Nephron (organoid): ENCODE results near the gene HOXA4.
A peak's percentile ranks its signal among the peaks of the same experiment; 100 is the strongest.

Experiments used
- H3K27ac Mint-ChIP-seq, 3 experiments: 2 replicates each; pipeline ENCODE4 v1.8.0; 2020; ENCODE audit warnings: mixed read lengths in 3 of 3, mild to moderate bottlenecking in 2 of 3, moderate library complexity in 1 of 3
- H3K27me3 Mint-ChIP-seq: 2 replicates; pipeline ENCODE4 v1.8.0; 2021; ENCODE audit warnings: low read depth, mild to moderate bottlenecking, moderate library complexity, mixed read lengths
- H3K36me3 Mint-ChIP-seq: 2 replicates; pipeline ENCODE4 v1.8.0; 2020; ENCODE audit warnings: low read depth, mixed read lengths
- H3K4me1 Mint-ChIP-seq: 2 replicates; pipeline ENCODE4 v1.8.0; 2020; ENCODE audit warnings: mixed read lengths
- H3K4me3 Mint-ChIP-seq, 3 experiments: 2 replicates each; pipeline ENCODE4 v1.8.0; 2020; ENCODE audit warnings: mild to moderate bottlenecking in 3 of 3, mixed read lengths in 3 of 3, moderate library complexity in 2 of 3
- H3K9me3 Mint-ChIP-seq: 2 replicates; pipeline ENCODE4 v1.8.0; 2020; ENCODE audit warnings: mixed read lengths
- TF ChIP-seq, protein P1 (sequence below), 3 experiments: fragments of 200-600 bp; sonication (generic); IDR thresholded peaks; one replicate each; pipeline ENCODE4 v1.5.0; 2021; ENCODE audit warnings: antibody characterized with exemption in 3 of 3; ENCODE audit not compliant: unreplicated experiment in 3 of 3

HOXA4 gene

DNA sequence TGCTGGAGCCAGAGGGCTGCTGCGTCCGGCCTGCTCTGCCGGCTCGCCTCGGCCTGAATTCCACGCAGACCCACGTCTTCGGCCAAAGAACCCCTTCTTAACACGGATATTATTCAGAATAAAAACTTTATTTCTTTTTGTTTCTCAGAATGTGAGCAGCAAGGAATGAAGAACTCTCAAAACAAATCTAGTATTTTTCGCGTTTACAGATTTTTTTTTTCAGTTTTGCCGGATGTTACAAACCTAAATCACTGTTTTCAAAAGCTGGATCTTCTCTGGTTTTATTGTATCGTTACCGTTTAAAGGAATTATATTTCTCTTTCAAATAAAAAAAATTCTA is 23.7 kb downstream of the HOXA4 start:
- TF ChIP-seq, protein P1, sequence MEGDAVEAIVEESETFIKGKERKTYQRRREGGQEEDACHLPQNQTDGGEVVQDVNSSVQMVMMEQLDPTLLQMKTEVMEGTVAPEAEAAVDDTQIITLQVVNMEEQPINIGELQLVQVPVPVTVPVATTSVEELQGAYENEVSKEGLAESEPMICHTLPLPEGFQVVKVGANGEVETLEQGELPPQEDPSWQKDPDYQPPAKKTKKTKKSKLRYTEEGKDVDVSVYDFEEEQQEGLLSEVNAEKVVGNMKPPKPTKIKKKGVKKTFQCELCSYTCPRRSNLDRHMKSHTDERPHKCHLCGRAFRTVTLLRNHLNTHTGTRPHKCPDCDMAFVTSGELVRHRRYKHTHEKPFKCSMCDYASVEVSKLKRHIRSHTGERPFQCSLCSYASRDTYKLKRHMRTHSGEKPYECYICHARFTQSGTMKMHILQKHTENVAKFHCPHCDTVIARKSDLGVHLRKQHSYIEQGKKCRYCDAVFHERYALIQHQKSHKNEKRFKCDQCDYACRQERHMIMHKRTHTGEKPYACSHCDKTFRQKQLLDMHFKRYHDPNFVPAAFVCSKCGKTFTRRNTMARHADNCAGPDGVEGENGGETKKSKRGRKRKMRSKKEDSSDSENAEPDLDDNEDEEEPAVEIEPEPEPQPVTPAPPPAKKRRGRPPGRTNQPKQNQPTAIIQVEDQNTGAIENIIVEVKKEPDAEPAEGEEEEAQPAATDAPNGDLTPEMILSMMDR (IDR thresholded peaks at IDR 0.05; ENCODE audit: unreplicated experiment in 3 of 3) = no peak
- Mint-ChIP-seq H3K9me3 (no peaks in the 10 kb centered on the region), H3K4me3 (peak overlapping the region; percentile 83 to 96 (median 85)), H3K4me1 (peaks cover 85% of the 10 kb centered on the region), H3K36me3 (peaks cover 38% of the 10 kb centered on the region), H3K27ac (peak overlapping the region; percentile 99 to 100 (median 100)), H3K27me3 (peaks cover 28% of the 10 kb centered on the region)

DNA sequence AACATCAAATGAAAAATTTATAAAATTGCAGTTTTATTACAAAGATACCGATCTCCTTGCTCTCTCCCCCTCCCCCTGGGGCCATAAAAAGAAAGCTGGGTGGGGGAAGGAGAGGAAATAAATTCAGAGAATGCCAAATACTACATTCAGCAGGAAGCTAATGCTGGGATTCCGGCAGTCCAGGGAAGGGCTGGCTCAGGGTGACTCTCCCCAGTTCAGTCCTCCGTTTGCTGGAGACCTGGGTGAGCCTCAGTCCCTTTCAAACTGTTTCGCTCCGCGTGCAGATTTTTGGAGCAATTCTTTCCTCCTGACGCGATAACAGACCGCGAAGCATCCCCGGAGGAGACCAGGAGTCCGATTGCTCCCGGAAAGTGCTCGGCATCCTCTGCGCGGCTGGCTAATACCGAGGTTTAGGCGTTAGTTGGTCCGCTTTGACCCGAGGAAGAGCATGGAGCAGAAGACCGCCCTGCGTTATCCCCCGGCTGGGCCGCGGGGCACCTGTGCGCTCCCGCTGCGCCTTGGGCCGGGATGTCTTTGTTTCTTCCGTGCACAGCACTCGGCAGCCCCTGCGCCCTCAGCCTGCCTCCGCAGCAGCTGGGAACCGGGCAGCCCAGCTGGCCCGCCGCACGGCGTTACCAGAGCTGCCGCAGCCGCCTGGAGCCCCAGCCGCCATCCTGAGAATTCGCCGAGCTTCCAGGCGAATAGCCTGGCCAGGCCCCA is 24.2 kb downstream of the HOXA4 start:
- Mint-ChIP-seq H3K4me3 (peak overlapping the region; percentile 83 to 96 (median 85)), H3K36me3 (peaks cover 39% of the 10 kb centered on the region), H3K4me1 (peaks cover 85% of the 10 kb centered on the region), H3K9me3 (no peaks in the 10 kb centered on the region), H3K27ac (peak overlapping the region; percentile 99 to 100 (median 100)), H3K27me3 (peaks cover 34% of the 10 kb centered on the region)
- TF ChIP-seq, protein P1 (IDR thresholded peaks at IDR 0.05; ENCODE audit: unreplicated experiment in 3 of 3) = no peak

DNA sequence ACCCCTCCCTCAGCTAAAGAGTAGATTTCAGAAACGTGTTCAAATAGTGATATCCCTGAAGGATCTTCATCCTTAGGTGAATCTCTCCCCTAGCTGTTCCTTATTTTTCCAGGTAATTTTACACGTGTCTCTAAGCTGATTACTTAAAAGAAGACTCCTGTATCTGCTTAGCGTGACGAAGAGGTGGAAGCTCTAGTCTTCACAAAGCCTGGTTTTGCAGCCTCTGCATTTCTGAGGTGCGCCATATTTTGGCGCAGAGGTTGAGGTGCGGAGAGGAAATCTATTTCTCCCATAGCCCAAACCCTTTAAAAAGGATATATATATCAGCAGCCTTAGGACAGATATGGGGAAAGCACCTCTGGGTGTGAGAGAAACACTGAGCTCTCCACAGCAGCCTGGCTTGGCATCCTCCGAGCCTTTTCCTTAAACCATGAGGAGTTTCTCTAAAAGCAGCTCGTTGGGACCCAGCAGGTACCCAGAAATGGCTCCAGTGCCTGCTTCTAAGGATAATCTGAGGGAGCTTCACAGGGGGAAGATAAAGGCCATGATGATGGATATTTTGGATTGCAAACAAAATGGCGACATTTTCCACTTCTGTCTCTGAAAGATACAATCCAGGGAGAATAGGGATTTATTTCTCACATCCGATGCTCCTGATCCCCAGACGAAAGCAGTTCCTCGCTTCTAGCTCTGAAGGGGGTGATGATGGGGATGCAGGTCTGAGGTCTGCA is 25.1 kb downstream of the HOXA4 start:
- Mint-ChIP-seq H3K9me3 (no peaks in the 10 kb centered on the region), H3K27ac (peak overlapping the region; percentile 99 to 100 (median 100)), H3K36me3 (peaks cover 44% of the 10 kb centered on the region), H3K4me3 (peak overlapping the region; percentile 83 to 96 (median 85)), H3K4me1 (peaks cover 85% of the 10 kb centered on the region), H3K27me3 (peaks cover 38% of the 10 kb centered on the region)
- TF ChIP-seq, protein P1 (IDR thresholded peaks at IDR 0.05; ENCODE audit: unreplicated experiment in 3 of 3) = no peak

DNA sequence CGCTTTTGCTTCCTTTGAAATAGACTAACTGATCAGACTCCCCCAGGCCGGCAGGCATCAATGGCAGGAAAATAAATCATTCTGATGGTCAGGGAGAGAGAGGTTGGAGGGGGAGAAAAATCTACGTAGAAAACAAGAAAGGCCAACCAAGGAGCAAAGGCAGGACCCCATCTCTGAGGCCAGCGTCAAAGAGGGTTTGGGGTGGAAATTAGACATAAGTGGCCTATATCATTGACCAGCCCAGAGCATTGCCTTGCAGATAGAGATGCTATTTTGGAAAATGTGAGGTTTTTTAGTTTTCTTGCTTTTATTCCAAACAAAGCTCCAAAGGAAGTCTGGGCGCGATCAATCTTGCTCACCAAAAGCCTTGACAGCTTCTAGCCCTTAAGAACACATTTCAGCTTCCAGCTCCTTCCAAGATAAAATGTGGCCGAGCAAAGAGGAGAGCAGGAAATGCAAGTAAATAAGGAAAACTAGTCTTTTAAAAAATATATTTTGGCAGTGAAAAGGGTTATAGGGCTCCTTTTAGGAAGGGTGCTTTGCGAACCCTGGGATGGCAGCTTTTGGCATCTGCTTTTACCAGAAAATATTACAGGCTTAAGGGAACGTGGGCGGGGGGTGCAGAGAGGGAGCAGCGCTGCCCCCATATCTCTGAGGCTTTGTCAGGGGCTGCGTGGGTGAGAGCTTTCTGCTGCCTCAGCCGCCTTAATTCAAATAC is 26.1 kb downstream of the HOXA4 start:
- H3K36me3 Mint-ChIP-seq = peaks cover 47% of the 10 kb centered on the region
- peaks cover 34% of the 10 kb centered on the region for H3K27me3 Mint-ChIP-seq
- peak overlapping the region; percentile 83 to 96 (median 85) for H3K4me3 Mint-ChIP-seq
- no peaks in the 10 kb centered on the region for H3K9me3 Mint-ChIP-seq
- H3K4me1 Mint-ChIP-seq = peaks cover 87% of the 10 kb centered on the region
- peak overlapping the region; percentile 99 to 100 (median 100) for H3K27ac Mint-ChIP-seq
- TF ChIP-seq, protein P1 (IDR thresholded peaks at IDR 0.05; ENCODE audit: unreplicated experiment in 3 of 3) = no peak

DNA sequence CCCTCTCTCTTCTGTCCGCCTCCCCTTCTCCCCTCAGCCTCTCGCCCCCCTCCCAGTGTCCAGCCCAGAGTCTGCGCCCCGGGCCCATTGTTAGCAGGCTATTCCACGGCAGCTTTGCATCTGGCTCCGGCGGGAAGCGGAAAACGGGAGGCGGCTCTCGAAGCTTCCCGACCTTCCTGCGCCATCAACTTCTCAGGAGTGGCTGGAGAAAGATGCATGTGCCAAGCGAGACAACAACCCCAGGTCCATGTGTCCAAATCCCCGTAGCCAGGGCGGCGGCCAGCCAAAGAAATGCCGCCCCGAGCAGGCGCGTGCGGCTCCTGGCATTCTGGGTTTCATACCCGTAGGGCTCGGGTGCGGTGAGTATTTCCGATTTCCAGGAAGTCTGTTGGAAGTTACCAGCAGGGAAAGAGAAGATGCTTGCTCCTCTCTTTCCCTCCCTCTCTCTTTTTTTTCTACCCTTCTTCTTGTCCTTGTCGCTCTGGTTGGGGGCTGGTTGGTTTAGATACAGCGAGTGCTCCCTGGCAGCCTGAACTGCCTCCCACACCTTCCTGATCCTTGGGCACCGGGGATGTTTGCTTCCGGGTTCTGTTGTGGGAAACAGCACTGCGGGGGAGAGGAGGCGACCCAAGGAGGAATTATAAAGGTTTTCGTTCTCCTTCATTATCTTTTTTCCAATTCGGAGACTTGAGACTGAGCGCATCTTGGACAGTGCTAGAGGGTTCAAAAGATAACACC is 26.9 kb downstream of the HOXA4 start:
- Mint-ChIP-seq H3K9me3 (no peaks in the 10 kb centered on the region), H3K27me3 (peaks cover 38% of the 10 kb centered on the region), H3K4me1 (peaks cover 87% of the 10 kb centered on the region), H3K4me3 (peak overlapping the region; percentile 83 to 96 (median 85)), H3K27ac (peak overlapping the region; percentile 99 to 100 (median 100)), H3K36me3 (peaks cover 47% of the 10 kb centered on the region)
- TF ChIP-seq, protein P1 (IDR thresholded peaks at IDR 0.05; ENCODE audit: unreplicated experiment in 3 of 3) = no peak
